DND-41 (cell line): Measurements from ENCODE around the gene NME1.

Source experiments
- ATAC-seq: fragments of 200-7000 bp; cut with Tn5 transposase; 3 replicates; pipeline ENCODE4 v1.9.1; 2021; ENCODE audit warnings: low read depth; ENCODE audit not compliant: insufficient read depth
- DNase-seq: peaks from one replicate; pipeline ENCODE4 v3.0.0-alpha.2; 2020
- H2AFZ ChIP-seq: 2 replicates; pipeline ENCODE4 v1.6.0; 2012; ENCODE audit warnings: low read depth, low read length
- H3K27ac ChIP-seq: 2 replicates; pipeline ENCODE4 v1.5.1; 2012; ENCODE audit warnings: low read length, inconsistent platforms
- H3K27me3 ChIP-seq: fragments of 200-600 bp; sonication (generic); 2 replicates; pipeline ENCODE4 v1.6.0; 2012; ENCODE audit warnings: low read length, mild to moderate bottlenecking, inconsistent platforms; ENCODE audit not compliant: insufficient read depth, poor library complexity
- H3K36me3 ChIP-seq: 2 replicates; pipeline ENCODE4 v1.5.1; 2012; ENCODE audit warnings: low read length, inconsistent platforms; ENCODE audit not compliant: insufficient read depth
- H3K4me1 ChIP-seq: 2 replicates; pipeline ENCODE4 v1.5.1; 2012; ENCODE audit warnings: mild to moderate bottlenecking, low read length; ENCODE audit not compliant: insufficient read depth
- H3K4me2 ChIP-seq: 2 replicates; pipeline ENCODE4 v1.6.0; 2012; ENCODE audit warnings: mild to moderate bottlenecking, moderate library complexity, low read length, inconsistent platforms; ENCODE audit not compliant: insufficient read depth
- H3K4me3 ChIP-seq, 2 experiments: fragments of 200-600 bp in 1 of 2; shearing (Covaris generic) in 1 of 2; 2 replicates each; pipeline ENCODE4 v1.5.1; 2012 to 2016; ENCODE audit warnings: inconsistent platforms in 2 of 2, low read length in 2 of 2, mild to moderate bottlenecking in 2 of 2, low read depth in 1 of 2, moderate library complexity in 1 of 2
- H3K79me2 ChIP-seq: 2 replicates; pipeline ENCODE4 v1.6.0; 2012; ENCODE audit warnings: low read length, inconsistent platforms; ENCODE audit not compliant: insufficient read depth
- H3K9ac ChIP-seq: 2 replicates; pipeline ENCODE4 v1.6.0; 2012; ENCODE audit warnings: low read depth, mild to moderate bottlenecking, inconsistent platforms, low read length, moderate library complexity
- H3K9me3 ChIP-seq: 2 replicates; pipeline ENCODE4 v1.5.1; 2012; ENCODE audit warnings: low read length, moderate library complexity, mild to moderate bottlenecking, inconsistent platforms; ENCODE audit not compliant: insufficient read depth, severe bottlenecking
- H4K20me1 ChIP-seq: 2 replicates; pipeline ENCODE4 v1.6.0; 2012; ENCODE audit warnings: low read length; ENCODE audit not compliant: insufficient read depth
- CTCF ChIP-seq: IDR thresholded peaks from 2 replicates; pipeline ENCODE4 v1.5.1; 2012; ENCODE audit warnings: borderline replicate concordance, low read length, moderate library complexity, mild to moderate bottlenecking; ENCODE audit not compliant: poor library complexity, severe bottlenecking; ENCODE audit errors: extremely low read depth
- EZH2 ChIP-seq: IDR thresholded peaks from 3 replicates; pipeline ENCODE4 v1.6.1; 2012; ENCODE audit warnings: borderline replicate concordance, low read depth, mild to moderate bottlenecking, moderate library complexity, low read length, inconsistent platforms; ENCODE audit not compliant: severe bottlenecking

NME1 gene

DNA sequence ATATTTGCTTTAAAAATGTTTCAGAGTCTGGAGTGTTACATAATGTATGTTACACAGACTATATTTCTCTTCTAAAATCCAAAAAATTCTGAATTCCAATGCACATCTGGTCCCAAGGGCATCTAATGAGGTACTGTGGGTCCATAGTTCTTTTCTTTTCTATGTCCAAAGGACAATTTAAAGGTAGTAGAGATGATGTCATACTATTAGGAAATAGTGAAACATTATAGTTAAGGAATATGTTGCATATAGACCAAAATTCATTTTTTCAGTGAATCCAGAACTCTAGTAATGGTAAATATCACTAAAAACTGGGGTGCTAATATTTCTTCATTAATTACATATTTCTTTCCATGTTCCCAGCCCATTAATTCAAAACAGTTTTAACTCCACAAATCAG is 35.8 kb downstream of the NME1 start:
- TF ChIP-seq EZH2 = no peak
- no peak for TF ChIP-seq CTCF
- no peak for DNase-seq
- H4K20me1 ChIP-seq = no peaks in the 10 kb centered on the region
- H3K27ac ChIP-seq = no peak overlapping the region
- no peak overlapping the region for H2AFZ ChIP-seq
- no peaks in the 10 kb centered on the region for H3K9me3 ChIP-seq
- peaks cover 84% of the 10 kb centered on the region for H3K36me3 ChIP-seq
- H3K4me1 ChIP-seq = no peaks in the 10 kb centered on the region
- H3K4me2 ChIP-seq = no peak overlapping the region
- H3K27me3 ChIP-seq = no peaks in the 10 kb centered on the region
- no peak overlapping the region for H3K4me3 ChIP-seq
- no peak overlapping the region for H3K9ac ChIP-seq
- ATAC-seq = no peak
- no peaks in the 10 kb centered on the region for H3K79me2 ChIP-seq

DNA sequence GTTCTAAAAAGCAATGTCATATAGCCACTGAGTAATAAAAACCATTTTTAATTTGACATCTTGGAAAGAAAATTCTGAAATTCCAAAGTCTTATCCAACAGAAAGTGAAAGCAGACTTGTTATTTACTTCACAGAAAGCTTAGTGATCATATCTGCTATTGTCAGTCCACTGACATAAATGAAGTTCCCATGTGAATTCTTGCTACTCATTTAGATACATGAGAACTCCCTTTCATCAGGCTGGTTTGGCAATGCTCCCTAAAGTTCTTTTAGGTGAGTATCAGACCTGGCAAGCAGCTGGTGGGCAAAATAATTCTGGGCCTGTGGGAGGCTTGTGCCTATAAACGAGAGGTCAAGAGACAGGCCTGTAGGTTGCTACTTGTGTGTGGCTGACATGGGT is 36.3 kb downstream of the NME1 start:
- Histone ChIP-seq H3K4me2 (no peak overlapping the region), H3K9ac (no peak overlapping the region), H3K27me3 (no peaks in the 10 kb centered on the region), H3K27ac (no peak overlapping the region), H4K20me1 (no peaks in the 10 kb centered on the region), H3K4me1 (no peaks in the 10 kb centered on the region), H3K79me2 (no peaks in the 10 kb centered on the region), H2AFZ (no peak overlapping the region), H3K4me3 (no peak overlapping the region), H3K36me3 (peaks cover 84% of the 10 kb centered on the region), H3K9me3 (no peaks in the 10 kb centered on the region)
- ATAC-seq (no peak), DNase-seq (no peak)
- TF ChIP-seq CTCF (no peak), EZH2 (no peak)

DNA sequence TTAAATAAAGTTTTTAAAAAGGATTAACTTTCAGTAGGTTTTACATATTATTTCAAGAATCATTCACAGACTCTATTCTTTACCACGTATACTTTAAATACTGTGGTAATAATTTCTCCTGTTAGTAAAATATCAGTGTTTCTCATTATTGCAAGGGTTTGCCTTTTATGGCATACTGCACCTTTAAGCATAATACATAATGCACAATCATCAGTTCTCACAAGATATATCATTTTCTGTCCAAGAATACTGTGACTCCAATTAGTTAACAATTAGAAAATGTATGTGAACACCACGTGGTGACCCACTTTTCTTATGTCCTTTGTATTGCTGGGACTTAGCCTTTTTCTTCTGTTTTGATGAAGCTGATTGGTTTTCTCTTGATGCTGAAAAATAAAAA is 38.5 kb downstream of the NME1 start:
- no peak for DNase-seq
- Histone ChIP-seq H3K79me2 (no peaks in the 10 kb centered on the region), H3K4me1 (no peaks in the 10 kb centered on the region), H4K20me1 (no peaks in the 10 kb centered on the region), H3K9ac (no peak overlapping the region), H3K9me3 (no peaks in the 10 kb centered on the region), H2AFZ (no peak overlapping the region), H3K36me3 (peaks cover 79% of the 10 kb centered on the region), H3K4me3 (no peak overlapping the region), H3K27ac (no peak overlapping the region), H3K4me2 (no peak overlapping the region), H3K27me3 (no peaks in the 10 kb centered on the region)
- no peak for ATAC-seq
- TF ChIP-seq EZH2 (no peak), CTCF (no peak)

GRCh38 chr17:51197754-51198153 is 44.4 kb downstream of the NME1 start:
- Histone ChIP-seq H3K4me3 (no peak overlapping the region), H3K9ac (no peak overlapping the region), H3K27ac (no peak overlapping the region), H3K4me2 (no peak overlapping the region), H3K4me1 (no peaks in the 10 kb centered on the region; the same call in 1 of the 2 replicates), H3K79me2 (no peaks in the 10 kb centered on the region), H2AFZ (no peak overlapping the region), H3K36me3 (peaks cover 80% of the 10 kb centered on the region), H3K9me3 (no peaks in the 10 kb centered on the region), H3K27me3 (no peaks in the 10 kb centered on the region), H4K20me1 (no peaks in the 10 kb centered on the region)
- TF ChIP-seq EZH2 = no peak
- TF ChIP-seq CTCF = no peak
- no peak for ATAC-seq
- no peak for DNase-seq
